Measurements from ENCODE around the gene CBX3. TPM values are rescaled to one million over a fixed set of nuclear protein-coding genes. Genes with fewer than 3 reads are reported as not detected.

CBX3 gene
- total and polyA plus RNA-seq, 4 donors: 121 to 243 (median 186) TPM

DNA sequence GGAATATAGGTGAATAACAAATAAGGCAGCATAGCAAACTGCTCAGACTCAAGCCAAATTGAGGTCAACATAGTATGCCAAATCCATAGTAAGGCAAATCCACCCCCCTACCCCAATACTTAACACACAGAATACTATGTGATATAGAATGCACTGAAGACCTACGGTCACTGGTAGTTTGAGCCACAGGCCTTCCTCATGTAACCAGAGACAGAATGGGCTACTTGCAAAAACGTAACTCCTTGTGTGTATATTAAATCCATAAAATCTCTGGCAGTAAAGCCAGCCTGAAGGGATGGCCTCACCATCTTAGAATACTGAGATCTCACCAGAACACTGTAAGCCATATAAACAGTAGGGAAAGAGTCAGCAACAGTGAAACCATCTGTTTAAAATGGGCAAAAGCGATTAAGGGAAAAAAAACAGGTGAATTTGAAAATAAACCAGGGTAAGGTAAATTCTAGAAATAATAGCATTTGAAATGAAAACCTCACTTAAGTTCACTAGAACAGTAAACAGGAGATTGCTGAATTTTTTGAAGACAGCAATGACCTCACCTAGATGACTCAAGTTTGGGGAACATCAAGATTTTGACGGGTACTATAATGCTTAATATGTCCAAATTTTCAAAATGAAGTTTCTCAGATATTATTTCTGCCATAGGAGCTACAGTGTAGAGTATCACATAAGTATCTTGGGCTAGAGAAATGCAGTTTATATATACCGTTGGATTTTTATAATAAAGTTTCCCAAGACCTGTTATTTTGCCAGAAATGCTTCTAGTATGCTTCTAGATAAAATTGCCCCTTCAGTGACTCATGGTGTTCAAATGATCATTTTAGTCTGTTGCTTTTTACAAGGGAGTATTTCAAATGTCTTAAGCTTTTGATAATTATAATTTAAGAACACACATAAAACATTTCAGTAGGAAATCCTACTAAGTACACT, 14.9 kb upstream of the CBX3 start:
- Histone ChIP-seq H3K27me3 (ENCODE audit: control insufficient read depth, insufficient read depth, low read length) (no peaks in the 10 kb centered on the region), H3K36me3 (ENCODE audit: control insufficient read depth, insufficient read depth, low read length) (peaks cover 7% of the 10 kb centered on the region), H3K4me3 (ENCODE audit: low read depth, low read length) (no peak overlapping the region), H3K9me3 (ENCODE audit: control insufficient read depth, insufficient read depth, low read length) (no peaks in the 10 kb centered on the region), H3K27ac (ENCODE audit: low read depth, low read length) (no peak overlapping the region), H3K4me1 (ENCODE audit: control insufficient read depth, insufficient read depth, low read length) (no peaks in the 10 kb centered on the region)
- DNase-seq (ENCODE audit: low read depth in 4 of 6, low spot score in 6 of 6): no peak
- WGBS (ENCODE audit: insufficient coverage): no CpG with 5 or more reads among the region's 5 CpGs

DNA sequence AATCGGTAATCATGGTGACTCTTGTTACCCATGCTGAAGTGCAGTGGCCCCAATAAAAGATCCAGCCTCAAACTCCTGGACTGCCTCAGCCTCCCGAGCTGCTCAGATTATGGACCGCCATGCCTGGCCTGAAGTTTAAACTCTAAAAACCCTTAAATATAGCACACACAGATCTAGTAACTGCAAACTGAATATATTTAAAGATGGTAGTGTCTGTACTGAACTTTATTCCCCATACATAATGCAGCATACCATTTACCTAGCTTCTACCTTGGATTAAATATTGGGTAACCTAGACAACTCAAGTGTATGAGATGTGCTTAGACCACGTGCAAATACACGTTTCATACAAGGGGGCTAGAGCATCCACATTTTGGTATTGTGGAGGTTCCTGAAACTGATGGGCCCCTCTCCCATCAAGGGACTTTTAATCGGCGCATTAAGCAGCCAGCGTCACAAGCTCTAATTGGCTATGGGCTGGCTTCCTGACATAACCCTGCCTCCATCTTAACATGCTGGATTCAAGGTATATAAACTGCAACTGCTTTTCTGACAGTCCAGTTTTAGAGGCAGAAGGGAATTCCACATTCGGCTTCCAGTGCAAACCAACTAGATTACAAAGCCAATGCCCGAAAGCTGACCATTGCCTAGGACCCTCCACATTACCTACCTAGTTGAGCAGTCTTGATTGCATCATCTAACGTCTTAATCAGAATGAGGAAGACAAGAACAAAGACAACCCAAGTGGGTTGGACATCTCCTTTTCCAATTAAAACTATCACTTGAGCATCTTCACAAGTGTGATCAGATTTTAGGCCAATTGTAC, 14.0 kb upstream of the CBX3 start:
- no peaks in the 10 kb centered on the region for H3K27me3 ChIP-seq (ENCODE audit: control insufficient read depth, insufficient read depth, low read length)
- H3K4me1 ChIP-seq (ENCODE audit: control insufficient read depth, insufficient read depth, low read length): no peaks in the 10 kb centered on the region
- peaks cover 16% of the 10 kb centered on the region for H3K36me3 ChIP-seq (ENCODE audit: control insufficient read depth, insufficient read depth, low read length)
- no peak for DNase-seq (ENCODE audit: low read depth in 4 of 6, low spot score in 6 of 6)
- no peak overlapping the region for H3K4me3 ChIP-seq (ENCODE audit: low read depth, low read length)
- H3K27ac ChIP-seq (ENCODE audit: low read depth, low read length): no peak overlapping the region
- WGBS (ENCODE audit: insufficient coverage): 72% methylated on average over 7 of the region's 11 CpGs
- H3K9me3 ChIP-seq (ENCODE audit: control insufficient read depth, insufficient read depth, low read length): no peaks in the 10 kb centered on the region

DNA sequence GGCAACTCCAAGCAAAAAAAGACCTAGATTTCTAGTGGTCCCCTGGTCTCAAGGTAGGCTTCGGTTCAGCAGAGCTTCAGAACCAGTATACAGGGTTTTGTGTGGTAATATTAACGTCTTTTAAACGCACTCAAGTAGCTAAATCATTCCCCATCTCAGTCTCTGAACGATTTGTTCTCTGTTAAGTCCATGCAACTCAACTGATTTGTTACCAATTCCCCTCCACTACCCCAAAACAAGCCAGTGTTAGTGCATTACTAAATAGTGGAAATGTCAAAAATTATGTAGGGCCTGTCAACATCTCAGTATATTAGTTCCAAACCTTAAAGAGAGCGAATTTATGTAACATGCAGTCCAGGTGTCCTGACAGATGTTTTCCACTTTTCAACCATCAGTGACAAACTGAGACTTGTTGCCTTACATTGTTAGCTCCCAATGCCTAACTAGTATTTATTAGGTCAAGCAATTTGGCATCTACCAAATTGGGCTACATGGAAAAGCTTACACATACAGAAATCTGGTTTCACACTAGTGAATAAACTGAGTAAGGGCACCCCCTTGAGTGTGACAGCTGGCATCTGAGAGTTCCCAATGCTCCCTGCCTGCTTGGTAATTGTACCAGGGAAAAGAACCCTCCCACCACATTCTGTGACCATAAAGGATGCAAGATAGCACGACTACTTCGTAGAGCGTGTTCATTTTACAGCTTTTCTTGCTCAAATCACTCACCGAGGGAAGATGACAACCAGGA, 13.2 kb upstream of the CBX3 start:
- H3K36me3 ChIP-seq (ENCODE audit: control insufficient read depth, insufficient read depth, low read length): peaks cover 21% of the 10 kb centered on the region
- peak in 1 of 6 donors; percentile 38 for DNase-seq (ENCODE audit: low read depth in 4 of 6, low spot score in 6 of 6)

DNA sequence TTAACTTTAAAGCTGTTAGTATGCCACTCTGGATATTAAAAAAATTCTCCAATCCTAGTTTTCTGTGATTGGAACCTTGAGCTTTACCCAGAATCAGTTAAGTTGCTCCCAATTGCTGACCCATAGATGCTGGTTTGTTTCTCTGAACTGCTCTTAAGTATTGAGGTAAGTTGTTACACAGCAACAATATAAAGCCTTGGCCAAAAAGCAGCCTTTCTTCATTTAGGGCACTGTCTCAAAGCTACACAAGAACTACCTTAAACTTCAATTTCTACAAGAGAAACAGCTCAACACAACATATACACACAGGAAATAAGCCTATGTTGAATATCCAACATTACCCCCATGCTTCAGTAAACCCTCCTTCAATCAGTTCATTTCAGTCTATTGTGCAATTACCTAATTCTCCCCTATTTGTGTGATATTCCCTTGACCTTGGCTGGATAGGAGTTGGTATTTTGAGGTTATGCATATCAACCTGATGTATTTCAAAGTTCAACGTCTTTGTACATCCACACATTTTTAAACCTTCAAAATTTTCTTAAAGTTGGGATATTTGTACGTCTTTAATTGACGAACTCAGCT, 12.5 kb upstream of the CBX3 start:
- peaks cover 28% of the 10 kb centered on the region for H3K36me3 ChIP-seq (ENCODE audit: control insufficient read depth, insufficient read depth, low read length)
- no peak overlapping the region for H3K27ac ChIP-seq (ENCODE audit: low read depth, low read length)
- no peak for DNase-seq (ENCODE audit: low read depth in 4 of 6, low spot score in 6 of 6)
- H3K4me3 ChIP-seq (ENCODE audit: low read depth, low read length): no peak overlapping the region
- H3K27me3 ChIP-seq (ENCODE audit: control insufficient read depth, insufficient read depth, low read length): no peaks in the 10 kb centered on the region
- no peaks in the 10 kb centered on the region for H3K4me1 ChIP-seq (ENCODE audit: control insufficient read depth, insufficient read depth, low read length)
- WGBS (ENCODE audit: insufficient coverage): no CpG with 5 or more reads among the region's 3 CpGs
- no peaks in the 10 kb centered on the region for H3K9me3 ChIP-seq (ENCODE audit: control insufficient read depth, insufficient read depth, low read length)

More for the DNA sequence above, 13.2 kb upstream of the CBX3 start:
- Histone ChIP-seq H3K27me3 (ENCODE audit: control insufficient read depth, insufficient read depth, low read length) (no peaks in the 10 kb centered on the region), H3K27ac (ENCODE audit: low read depth, low read length) (no peak overlapping the region), H3K9me3 (ENCODE audit: control insufficient read depth, insufficient read depth, low read length) (no peaks in the 10 kb centered on the region), H3K4me3 (ENCODE audit: low read depth, low read length) (no peak overlapping the region), H3K4me1 (ENCODE audit: control insufficient read depth, insufficient read depth, low read length) (no peaks in the 10 kb centered on the region)
- WGBS (ENCODE audit: insufficient coverage): 100% methylated on average over 1 of the region's 9 CpGs

DNA sequence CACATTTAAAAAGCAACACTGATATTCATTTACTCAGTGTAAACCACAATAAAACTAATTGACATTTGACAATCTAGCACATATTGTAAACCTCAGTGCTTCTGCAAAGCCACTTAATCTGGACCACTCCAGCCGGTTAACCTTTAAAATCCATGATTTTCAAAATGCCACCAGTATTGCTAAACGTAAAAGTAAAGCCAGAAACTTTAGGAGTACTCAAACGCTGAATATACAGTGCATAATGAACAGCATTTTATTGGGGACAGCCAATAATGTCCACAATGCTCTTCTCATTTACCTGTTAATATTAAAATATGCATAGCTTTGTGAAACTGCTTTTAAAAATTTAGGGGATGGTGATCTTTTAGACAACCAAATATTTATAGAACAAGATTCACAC, 11.8 kb upstream of the CBX3 start:
- WGBS (ENCODE audit: insufficient coverage): no CpG with 5 or more reads among the region's 3 CpGs
- Histone ChIP-seq H3K9me3 (ENCODE audit: control insufficient read depth, insufficient read depth, low read length) (no peaks in the 10 kb centered on the region), H3K4me3 (ENCODE audit: low read depth, low read length) (no peak overlapping the region), H3K27me3 (ENCODE audit: control insufficient read depth, insufficient read depth, low read length) (no peaks in the 10 kb centered on the region), H3K36me3 (ENCODE audit: control insufficient read depth, insufficient read depth, low read length) (peaks cover 35% of the 10 kb centered on the region), H3K4me1 (ENCODE audit: control insufficient read depth, insufficient read depth, low read length) (no peaks in the 10 kb centered on the region), H3K27ac (ENCODE audit: low read depth, low read length) (no peak overlapping the region)
- no peak for DNase-seq (ENCODE audit: low read depth in 4 of 6, low spot score in 6 of 6)

DNA sequence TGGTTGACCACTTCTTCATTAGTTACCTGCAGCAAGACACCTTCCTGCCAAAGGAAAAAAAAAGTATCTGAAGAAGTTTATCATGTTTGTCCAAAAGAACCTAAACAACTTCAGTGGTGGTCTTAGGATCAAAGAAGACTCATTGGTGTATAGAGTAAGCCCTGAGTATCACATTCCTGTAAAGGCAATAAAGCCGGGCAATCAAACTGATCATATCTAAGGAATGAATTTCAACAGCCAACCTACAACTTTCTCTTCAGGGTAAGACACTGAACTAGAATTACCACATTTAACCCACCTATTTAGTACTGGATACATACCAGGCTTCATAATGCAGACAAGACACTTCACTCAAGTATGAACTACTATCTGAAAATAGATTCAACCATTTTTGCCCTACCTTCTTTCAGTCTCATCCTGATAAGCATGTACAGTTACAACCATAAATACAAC, 11.1 kb upstream of the CBX3 start:
- no peak overlapping the region for H3K27ac ChIP-seq (ENCODE audit: low read depth, low read length)

DNA sequence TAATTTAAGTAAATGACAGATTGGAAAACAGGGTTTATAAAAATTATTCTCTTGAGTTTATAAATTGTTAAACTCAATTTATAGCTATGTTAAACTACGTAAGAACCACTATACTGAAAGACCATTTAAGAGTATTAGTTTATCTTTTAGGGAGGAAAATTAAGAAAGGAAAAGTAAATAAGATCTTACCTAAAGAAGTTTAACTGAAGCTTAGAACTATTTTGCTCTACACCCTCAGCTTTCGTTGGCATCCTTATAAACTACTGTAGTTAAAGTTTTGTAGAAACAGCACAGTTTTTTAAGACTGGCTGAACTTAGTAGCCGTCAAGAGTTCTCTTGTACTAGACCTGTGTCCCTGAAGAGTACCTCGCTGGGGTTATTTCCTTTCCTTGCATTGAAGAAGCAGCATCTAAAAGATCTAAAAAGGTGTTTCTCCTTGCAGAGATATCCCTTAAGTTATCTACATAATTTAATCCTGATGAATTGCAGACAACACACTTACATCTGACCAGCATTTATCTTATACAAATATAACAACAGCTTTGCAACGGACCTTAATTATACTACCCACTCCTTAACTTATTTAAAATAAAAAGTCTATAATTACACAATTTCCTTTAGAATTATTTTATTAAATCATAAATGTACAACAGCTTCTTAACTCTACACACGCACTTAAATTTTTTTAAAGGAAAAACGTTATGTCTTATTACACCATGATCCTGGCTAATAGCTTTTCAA, 10.1 kb upstream of the CBX3 start:
- WGBS (ENCODE audit: insufficient coverage): 82% methylated on average over 3 of the region's 7 CpGs
- no peaks in the 10 kb centered on the region for H3K27me3 ChIP-seq (ENCODE audit: control insufficient read depth, insufficient read depth, low read length)
- DNase-seq (ENCODE audit: low read depth in 4 of 6, low spot score in 6 of 6): no peak
- no peak overlapping the region for H3K27ac ChIP-seq (ENCODE audit: low read depth, low read length)
- H3K4me3 ChIP-seq (ENCODE audit: low read depth, low read length): no peak overlapping the region
- no peaks in the 10 kb centered on the region for H3K9me3 ChIP-seq (ENCODE audit: control insufficient read depth, insufficient read depth, low read length)
- H3K36me3 ChIP-seq (ENCODE audit: control insufficient read depth, insufficient read depth, low read length): peaks cover 43% of the 10 kb centered on the region
- no peaks in the 10 kb centered on the region for H3K4me1 ChIP-seq (ENCODE audit: control insufficient read depth, insufficient read depth, low read length)

More for the DNA sequence above, 11.1 kb upstream of the CBX3 start:
- no CpG with 5 or more reads among the region's 1 CpG for WGBS (ENCODE audit: insufficient coverage)
- H3K36me3 ChIP-seq (ENCODE audit: control insufficient read depth, insufficient read depth, low read length): peaks cover 37% of the 10 kb centered on the region
- no peak overlapping the region for H3K4me3 ChIP-seq (ENCODE audit: low read depth, low read length)
- H3K9me3 ChIP-seq (ENCODE audit: control insufficient read depth, insufficient read depth, low read length): no peaks in the 10 kb centered on the region
- no peaks in the 10 kb centered on the region for H3K27me3 ChIP-seq (ENCODE audit: control insufficient read depth, insufficient read depth, low read length)
- DNase-seq (ENCODE audit: low read depth in 4 of 6, low spot score in 6 of 6): no peak
- no peaks in the 10 kb centered on the region for H3K4me1 ChIP-seq (ENCODE audit: control insufficient read depth, insufficient read depth, low read length)

DNA sequence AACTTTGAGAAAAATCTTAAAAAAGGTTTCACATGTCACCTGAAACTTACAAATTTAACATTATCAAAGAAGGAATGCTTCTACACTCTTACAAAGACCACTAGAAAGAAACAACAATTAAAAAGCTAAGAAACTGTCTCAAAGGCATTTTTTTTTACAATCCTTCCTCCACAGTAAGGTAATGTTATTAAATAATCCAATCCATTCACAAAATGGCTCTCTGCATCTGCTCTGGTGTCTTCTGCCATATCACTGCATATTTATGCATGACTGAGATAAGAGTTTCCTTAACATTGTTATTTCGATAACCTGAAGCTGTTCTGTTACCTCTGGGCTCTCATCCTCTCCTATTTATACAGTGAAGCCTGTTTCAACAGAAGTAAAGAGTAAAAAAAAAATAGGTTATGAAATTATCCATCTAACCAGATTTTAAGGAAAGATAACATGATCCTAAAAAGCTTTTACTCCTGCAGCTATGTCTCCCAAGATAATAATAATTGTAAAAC, 9.5 kb upstream of the CBX3 start:
- H3K4me3 ChIP-seq (ENCODE audit: low read depth, low read length): no peak overlapping the region
- no CpG with 5 or more reads among the region's 1 CpG for WGBS (ENCODE audit: insufficient coverage)
- no peaks in the 10 kb centered on the region for H3K27me3 ChIP-seq (ENCODE audit: control insufficient read depth, insufficient read depth, low read length)
- no peaks in the 10 kb centered on the region for H3K9me3 ChIP-seq (ENCODE audit: control insufficient read depth, insufficient read depth, low read length)
- H3K36me3 ChIP-seq (ENCODE audit: control insufficient read depth, insufficient read depth, low read length): peaks cover 47% of the 10 kb centered on the region
- peak in 1 of 6 donors; percentile 28 for DNase-seq (ENCODE audit: low read depth in 4 of 6, low spot score in 6 of 6)
- no peak overlapping the region for H3K27ac ChIP-seq (ENCODE audit: low read depth, low read length)
- H3K4me1 ChIP-seq (ENCODE audit: control insufficient read depth, insufficient read depth, low read length): no peaks in the 10 kb centered on the region

Measured in spinal cord (tissue), 10 donors.